SH-SY5Y (cell line): ENCODE results near the gene PRMT7.

Experiments used
- GATA2 ChIP-seq: IDR thresholded peaks from 2 replicates; pipeline ENCODE4 v1.6.1; 2011; ENCODE audit warnings: mild to moderate bottlenecking, low read depth, low read length
- GATA3 ChIP-seq: IDR thresholded peaks from 2 replicates; pipeline ENCODE4 v1.6.1; 2011; ENCODE audit warnings: low read depth, mild to moderate bottlenecking, low read length, moderate library complexity

DNA sequence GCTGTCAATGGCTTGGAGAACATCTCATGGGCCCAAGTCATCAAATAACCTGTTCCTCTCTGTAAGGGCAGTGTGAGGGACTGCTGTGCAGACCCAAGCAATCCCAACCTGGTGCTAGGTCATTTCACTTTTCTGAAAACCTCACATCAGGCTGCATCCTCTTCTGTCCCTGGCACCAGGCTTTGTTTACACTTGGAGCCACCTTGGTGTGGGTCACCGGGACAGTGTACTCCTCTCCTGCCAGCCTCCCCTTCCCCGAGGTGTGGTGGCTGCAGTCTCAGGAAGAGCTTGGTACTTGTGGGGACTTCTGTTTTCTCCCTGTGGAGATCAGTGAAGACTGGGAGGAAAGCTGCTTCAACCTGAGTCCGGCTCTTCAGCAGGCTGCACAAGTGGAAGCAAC is 12.5 kb upstream of the PRMT7 start:
- TF ChIP-seq GATA2 (no peak), GATA3 (no peak)
